AML-193 (cell line): ENCODE results near the gene PEPD.

Experiments used
- DNase-seq, 2 experiments: peaks; one replicate each; lab custom pipeline; 2025; lab: John Stamatoyannopoulos, UW

PEPD gene

DNA sequence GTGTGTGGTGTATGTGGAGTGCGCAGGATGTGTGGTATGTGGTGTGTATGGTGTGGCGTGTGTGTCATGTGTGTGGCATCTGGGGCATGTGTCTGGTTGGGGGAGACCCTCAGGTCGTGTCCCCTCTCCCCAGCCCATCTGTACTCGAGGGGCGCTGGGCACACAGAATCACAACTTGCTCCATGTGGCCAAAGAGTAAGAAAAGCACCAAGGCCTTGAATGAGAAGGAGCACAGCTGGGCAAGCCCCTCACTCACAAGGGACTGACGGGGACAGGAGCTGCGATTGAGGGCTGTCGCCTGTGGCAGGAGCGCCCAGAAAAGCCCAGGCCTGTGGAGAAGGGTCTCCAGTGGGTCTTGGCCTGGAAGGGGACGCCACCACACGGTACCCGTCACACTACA lies 62.8 kb downstream of the PEPD start:
- DNase-seq = no peak

DNA sequence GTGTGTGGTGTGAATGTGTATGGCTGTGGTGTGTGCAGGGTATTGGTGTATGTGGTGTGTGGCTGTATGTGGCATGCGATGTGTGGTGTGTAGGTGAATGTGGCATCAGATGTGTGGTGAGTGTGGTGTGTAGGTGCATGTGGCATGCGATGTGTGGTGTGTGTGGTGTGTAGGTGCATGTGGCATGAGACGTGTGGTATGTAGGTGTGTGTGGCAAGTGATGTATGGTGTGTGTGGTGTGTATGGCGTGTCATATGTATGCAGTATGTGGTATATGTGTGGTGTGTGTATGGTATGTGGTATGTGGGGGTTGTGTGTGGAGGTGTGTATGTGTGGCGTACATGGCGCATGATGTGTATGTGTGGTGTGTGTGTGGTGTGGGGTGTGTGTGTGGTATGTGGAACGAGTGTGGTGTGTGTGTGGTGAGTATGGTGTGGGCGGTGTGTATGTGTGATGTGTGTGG lies 63.4 kb downstream of the PEPD start:
- no peak for DNase-seq

DNA sequence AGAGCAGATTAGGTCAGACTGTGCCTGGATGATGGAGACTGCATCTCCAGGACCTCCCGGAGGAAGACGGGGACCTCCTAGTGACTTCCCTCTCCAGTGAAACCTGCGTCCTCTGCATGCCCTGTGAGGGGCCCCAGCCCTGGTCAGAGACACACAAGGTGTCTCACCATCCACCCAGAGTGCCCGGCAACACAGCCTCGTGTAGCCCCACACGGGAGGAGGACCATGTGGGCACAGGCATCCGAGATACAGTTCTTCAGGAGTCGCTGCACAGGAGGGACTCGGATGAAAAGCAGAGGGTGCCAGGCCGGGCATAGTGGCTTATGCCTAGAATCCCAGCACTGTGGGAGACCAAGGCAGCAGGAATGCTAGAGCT lies 64.8 kb downstream of the PEPD start:
- DNase-seq = no peak

DNA sequence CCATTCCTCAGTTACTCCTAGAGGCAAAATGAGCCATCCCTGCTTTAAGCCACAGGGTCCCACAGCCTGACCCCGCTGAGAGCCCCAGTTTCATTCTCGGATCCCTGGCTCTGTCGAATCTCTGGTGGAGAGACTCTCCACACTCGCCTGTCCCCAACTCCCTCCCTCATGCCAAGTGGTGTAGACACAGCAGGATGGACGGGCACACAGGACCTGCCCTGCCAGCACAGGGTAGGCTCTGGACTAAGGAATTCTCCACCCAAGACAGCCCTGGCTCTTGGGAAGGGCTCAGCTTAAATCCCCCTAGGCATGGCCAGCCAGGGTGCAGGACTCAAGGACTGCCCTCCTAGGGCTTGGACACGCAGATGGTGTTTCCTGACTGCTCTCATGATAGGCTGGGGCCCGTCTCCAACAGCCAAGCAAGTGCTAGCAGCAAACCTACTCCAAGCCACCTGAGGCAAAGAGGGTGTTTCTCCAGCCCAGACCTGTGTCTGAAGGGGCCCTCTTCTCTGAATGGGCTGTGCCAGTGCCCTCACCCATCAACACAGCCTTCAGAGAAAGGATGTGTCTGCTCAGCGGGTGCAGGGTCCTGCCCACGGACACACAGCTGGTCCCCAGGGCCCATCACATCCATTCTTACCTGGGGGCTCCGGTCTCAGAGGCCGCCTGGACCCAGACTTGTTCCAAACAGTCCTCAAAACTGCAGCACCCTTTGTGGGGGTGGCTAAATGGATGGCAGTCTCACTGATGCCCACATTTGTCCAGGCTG lies 65.3 kb downstream of the PEPD start:
- DNase-seq = no peak

DNA sequence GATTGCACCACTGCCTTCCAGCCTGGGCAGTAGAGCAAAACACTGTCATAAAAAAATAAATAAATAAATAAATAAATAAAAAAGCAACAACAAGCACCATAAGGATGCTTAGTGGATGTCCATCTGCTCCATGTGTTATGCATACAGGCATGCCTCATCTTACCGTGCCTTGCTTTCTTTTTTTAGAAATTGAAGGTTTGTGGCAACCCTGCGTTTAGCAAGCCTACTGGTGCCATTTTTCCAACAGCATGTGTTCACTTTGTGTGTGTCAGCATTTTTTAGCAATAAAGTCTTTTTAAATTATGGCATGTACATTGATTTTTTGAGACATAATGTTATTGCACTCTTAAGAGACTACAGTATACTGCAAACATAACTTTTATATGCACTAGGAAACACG lies 68.3 kb downstream of the PEPD start:
- no peak for DNase-seq

DNA sequence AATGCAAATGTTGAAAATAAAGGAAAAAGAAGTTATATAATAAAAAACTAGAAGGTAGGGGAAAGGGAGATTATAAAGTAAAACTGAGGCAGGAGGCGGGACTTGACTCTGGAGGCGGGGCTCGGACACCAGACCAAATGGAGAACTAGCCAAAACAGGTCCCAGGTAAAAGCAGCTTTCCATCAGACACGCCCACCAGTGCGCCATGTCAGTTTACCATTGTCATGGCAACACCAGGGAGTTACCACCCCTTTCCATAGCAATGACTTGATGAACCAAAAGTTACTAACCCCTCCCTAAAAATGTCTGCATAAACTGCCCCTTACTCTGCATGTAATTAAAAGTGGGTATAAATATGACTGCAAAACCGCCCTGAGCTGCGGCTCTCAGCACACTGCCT lies 70.9 kb downstream of the PEPD start:
- no peak for DNase-seq

DNA sequence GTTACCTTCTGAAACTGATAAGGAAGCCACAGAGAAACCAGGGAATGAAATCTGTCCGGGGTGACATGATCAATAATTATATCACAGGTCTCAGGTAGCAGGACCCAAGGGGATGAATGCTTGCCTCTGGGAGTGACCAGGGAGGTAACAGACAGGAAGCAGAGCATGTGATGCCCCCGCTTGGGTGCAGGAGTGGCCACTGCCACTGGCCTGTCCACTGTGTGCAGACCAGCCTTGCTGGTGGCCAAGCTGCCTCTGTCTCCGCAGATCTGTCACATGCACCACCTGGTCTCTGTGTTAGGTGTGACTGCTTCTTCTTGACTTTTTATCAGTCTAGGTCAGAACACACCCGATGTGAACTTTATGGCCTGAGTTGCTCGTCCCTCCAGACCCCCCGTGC lies 71.8 kb downstream of the PEPD start:
- no peak for DNase-seq

DNA sequence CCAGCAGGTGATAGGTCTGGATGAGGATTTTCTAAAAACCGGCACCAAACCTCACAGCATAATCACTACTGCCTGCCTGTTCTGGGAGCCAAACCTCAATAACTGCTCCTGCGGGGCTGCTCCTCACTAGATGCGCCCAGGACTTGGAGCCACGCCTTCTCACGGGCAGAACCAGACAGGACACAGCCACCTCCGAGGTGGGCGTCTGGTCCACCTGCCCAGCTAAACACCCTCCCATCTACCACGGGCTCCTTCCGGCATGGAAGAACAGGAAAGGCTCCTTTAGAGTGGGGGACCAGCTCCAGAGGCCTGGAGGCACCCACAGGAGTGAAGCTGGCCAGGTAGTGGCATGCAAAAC lies 73.5 kb downstream of the PEPD start:
- DNase-seq = no peak

DNA sequence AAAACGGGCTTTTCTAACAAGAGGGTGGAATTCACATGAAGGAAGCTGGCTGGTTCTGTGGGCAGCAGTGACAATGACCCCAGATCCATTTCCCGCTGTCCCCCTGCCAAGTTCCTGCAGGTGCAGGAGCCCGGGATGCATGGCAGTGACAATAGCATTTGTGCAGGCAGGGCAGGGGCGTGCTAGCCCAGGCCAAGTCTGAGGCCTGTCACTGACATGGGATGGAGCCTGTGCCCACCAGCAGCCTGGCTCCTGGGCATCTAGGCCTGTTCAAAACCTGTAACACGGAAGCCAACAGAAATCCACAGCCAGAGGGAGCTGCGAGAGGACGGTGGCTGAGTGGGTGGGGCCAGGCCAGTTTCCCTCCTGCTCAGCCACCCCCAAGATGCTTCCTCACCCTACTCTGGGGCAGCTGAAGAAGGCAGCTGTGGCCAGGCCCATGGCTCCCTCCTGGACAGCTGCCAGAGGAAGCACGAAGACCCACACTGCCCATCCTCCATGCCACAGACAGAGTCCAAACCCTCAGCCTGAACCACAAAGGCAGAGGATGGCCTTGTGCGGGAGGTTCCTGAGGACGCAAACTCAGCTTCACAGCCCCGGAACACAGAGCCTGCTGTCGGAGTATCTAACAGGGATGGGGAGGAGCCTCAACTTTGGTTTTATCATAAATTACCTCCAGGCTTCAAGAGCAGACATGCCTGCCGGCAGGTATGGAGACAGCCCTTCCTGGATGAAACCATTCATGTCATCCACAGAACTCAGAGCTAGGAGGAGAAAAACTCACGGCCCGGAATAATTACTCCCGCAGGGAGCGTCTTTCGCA lies 74.0 kb downstream of the PEPD start:
- no peak for DNase-seq

DNA sequence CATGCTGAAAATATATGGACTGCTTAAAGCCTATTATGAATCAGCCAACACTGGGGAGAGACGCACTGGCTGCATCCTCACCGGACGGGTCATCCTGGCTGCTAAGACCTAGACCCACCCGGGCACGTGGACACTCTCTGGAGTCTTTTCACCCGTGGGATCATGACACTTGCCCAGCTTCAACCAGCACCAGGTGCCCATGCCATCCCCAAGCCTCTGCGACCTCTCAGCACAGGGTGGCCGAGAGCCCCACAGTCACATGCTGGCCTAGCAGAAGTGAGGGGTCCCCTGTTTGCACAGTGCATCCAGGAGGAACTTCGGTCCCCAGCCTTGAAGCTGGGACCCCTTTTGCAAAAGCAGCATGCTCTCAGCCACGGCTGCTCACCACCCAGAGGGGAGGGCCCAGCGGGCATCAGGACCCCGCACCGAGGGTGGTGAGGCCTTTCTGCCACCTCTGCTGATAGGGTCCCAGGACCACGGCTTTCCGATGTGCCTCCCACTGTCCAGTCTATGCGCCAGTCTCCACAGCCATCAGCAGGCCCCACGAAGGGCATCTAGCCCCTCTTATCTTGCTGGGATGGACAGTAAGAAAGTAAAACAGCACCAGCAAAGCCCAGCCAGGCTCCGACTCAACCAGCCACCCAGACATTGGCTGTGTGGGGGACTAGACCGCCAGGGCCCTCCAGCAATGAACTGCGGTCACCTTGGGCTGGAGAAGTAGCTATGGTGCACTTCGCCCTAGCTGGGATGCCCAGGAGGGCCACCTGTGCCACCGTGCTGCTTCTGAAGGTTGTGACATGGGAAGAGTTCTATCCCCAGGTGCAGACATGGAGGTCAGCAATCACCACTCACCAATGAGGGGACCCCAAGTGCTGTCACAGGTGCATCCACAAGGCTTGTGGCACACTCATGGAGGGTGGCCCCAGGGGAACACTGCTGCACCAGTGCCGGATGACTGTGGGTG lies 75.0 kb downstream of the PEPD start:
- no peak for DNase-seq

DNA sequence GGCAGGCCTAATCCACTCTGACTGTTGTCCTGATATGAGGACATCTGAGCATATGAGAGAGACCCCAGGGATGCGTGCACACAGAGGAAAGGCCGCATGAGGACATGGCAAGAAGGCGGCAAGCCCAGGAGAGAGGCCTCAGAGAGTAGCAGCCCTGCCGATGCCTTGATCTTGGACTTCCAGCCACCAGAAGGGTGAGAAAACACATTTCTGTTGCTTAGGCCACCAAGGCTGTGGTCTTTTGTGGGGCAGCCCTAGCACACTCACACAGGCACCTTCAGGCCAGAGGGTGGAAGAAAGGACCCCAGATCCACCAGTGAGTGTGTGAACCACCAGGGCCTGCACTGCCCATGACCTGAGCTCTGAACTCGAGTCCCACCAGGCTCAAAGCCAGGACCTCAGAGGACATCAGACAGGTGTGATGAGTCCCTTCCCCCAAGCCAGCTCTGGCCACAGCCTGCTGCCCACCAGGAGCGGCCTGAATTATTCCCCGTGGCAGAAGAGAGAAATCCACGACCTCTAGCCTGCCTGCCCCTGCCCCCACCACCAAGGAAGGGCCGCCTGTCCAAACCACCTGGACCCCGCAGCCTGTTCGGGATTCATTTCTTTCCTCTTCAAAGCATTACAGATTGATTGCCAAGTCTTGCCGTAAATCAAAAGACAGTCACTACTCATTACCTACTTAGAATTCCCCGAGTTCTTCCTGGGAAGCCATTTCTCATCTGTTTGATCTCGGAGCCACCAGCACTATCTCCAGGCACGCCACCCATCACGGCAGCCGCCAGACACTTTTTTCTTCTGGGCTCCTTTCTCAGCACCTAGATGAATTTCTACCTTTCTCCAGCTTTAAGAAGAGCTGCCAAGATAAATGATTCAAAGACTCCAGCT lies 75.9 kb downstream of the PEPD start:
- no peak for DNase-seq

DNA sequence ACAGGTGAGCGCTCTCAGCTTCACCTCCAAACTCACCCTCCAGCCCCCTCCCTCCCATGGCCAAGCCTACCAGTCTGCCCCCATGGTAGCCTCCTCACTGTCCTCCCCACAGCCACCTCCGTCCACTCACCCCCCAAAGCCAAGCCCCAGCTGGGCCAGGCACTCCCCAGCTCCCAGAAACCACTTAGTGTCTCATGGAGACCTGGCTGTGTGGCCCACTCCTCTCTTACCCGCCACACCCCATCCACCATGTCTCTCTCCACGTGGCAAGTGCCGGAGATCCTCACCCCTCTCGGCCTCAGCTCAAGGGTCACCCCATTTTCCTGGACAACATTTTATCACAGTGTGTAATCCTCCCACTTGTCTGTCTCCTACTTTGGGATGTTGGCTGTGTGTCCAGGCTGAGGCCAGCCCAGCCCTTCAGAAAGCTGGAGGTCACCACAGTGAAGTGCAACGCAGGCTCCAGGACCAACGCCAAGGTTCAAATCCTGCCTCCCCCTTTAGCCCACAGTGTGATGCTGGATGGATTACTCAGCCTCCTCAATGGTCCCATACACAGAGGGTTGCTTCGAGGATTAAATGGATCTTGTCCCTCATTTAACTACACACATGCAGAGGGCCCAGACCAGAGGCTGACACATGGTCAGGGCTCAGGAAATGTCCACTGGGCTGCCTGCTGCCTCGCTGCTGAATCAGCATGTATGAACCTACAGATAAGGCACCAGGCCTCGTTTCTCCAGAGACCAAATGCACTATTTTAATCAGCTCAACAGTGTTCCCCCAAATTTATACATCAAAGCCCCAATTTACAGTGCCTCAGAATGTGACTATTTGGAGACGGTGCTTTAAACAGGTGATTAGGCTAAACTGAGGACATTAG lies 76.8 kb downstream of the PEPD start:
- DNase-seq = no peak

DNA sequence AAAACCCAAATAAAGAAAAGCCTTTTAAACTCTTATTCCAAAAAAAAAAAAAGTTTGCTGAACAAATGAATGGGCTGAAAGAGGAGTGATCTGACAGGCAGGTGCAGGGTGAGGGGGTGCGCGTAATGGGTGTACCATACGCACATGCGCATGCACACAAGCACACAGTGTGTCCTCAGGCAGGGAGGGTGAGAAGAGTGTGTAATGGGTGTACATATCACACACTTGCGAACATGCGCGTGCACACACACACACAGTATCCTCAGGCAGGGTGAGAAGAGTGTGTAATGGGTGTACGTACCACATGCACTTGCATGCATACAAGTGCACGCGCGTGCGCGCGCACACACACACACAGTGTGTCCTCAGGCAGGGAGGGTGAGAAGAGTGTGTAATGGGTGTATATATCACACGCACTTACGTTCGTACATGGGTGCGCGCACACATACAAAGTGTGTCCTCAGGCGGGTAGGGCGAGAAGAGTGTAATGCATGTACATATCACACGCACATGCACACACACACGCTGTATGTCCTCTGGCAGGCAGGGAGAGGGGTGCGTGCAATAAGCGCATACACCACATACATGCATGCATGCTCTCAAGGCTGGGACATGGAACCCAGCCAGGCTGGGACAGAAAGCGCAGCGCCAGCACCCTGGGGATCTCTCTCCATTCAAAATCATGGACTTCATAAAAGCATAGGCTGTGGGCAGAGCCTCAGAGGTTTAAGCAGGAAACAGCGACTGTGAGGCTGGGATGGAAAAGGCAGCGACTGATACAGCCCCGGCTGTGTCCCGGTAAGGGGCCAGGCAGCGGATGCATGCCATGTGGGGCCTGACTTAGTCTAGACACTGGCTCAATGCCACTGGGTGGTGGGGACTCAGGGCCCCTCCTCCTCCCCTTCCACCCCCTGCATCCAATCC lies 77.7 kb downstream of the PEPD start:
- DNase-seq = no peak

DNA sequence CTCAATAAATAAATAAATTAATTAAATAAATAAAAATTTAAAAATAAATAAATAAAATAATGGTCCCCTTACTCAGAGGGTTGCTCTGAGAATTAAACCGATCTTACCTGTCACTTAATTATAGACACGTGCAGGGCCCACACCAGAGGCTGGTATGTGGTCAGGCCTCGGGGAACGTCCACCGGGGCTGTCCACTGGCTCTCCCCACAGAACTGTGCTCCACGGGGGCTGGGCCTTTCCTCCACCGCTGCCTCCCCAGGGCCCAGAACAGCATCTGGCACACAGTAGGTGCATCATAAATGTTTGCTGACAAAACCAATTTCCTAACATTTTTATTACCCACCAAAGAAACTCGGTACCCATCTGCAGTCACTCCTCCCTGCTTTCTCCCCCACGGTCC lies 78.9 kb downstream of the PEPD start:
- DNase-seq = no peak

DNA sequence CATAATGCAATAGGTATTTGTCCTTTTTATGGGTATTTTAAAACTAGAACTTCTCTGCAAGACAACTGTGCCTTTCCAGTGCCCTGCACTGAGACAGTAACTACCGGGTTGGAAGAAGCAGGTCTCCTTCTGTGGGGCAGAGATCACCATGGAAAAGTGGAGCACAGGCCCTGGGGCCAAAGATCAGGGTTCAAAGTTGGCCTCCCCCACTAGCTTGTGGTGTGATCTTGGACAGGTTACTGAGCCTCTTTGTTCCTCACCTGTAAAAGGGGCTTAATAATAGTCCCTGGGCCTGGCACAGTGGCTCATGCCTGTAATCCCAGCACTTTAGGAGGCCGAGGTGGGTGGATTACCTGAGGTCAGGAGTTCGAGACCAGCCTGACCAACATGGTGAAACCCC lies 79.8 kb downstream of the PEPD start:
- no peak for DNase-seq

DNA sequence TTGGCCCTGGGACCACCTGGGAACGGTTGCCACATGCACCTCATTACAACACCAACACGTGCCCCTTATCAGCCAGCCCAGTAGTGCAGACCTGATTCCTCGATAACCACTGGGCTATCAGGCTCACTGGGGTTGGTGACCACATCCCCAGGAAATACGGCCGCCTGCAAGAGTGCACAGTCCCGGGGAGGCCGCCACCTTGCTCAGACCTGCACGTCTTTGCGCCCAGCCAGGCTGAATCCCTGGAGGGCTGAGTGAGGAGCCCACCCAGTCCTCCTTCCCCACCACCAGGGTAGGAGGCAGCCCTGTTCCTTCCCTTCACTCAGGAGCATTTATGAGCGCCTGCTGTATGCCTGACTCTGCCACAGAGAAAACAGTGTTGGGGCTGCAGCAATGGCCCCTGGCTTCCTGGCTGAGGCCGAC lies 80.3 kb downstream of the PEPD start:
- DNase-seq = no peak

DNA sequence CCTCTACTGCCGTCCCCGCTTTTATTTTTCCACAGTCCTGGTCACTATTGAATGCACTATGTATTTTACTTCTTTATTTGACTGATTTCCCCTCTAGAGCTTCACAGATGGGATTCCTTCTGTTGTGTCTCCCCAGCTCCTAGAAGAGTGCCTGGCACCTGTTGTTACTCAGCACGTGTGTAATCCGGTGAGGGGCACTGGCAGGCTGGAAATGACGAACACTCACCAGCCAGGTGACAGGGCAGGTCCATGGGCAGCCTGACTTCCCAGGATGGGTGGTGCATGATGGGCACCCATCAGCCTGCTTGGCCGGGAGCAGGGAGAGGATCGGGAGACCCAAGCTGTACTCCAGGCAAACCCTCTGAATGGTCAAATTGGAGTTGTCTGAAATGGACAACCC lies 80.9 kb downstream of the PEPD start:
- no peak for DNase-seq

DNA sequence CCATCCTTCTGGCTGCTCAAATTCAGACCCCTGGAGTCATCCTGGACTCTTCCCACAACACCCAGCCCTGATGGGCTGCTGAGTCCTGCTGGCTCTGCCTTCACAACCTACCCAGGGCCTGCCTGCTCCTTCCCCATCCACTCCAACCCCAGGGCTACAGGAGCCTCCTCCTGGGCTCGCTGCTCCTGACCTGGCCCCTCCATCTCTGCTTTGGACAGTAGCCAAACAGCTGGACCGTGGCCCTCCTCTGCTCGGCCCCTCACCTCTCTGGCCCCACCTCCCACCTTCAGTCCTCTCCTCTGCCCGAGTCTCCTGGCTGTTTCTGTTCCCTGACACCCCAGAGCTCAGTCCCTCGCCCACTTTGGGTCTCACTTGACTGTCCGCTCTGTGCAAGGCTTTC lies 81.3 kb downstream of the PEPD start:
- no peak for DNase-seq
